ENCODE data around the gene AGBL1.

The AGBL1 gene

DNA sequence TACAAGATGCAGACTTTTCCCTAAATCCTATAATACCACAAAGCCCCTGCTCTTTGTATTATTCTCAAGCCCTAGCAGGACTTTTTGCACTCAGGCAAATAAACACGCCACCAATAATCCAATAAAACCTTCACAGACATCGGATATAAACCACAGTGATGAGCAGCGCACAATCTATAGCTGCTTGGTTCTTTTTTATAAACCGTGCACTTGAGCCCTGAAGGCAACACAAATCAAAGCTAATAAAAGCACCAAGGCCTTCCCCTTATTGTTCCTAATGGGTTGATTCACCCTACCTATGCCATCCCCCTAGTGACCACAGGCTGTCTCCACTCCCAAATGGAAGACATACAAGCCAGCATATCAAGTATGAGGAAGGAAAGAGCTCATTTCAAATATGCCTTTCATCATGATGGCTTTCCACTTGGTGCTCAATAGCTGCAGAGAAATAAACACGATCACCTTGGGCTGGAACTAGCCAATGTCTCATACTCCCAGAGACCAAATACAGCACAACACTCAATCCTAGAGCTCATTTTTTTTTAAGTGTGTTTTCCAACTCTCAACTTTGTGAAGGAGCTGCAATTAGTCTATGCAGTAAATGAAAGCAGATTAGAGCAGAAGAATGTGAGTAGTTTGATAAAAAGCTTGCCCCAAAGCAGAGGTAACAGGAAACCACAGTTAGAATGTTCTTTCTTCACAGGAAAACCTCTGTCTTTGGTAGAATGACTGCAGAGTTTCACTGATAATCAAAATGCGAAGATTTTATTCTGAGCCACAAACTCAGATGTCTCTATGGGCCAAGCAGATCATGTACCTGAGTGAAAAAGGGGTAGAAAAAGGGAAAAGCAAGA is 573.9 kb downstream of the AGBL1 start:
- no peak for DNase-seq (ENCODE audit: low read depth)
- TF ChIP-seq, protein P1, sequence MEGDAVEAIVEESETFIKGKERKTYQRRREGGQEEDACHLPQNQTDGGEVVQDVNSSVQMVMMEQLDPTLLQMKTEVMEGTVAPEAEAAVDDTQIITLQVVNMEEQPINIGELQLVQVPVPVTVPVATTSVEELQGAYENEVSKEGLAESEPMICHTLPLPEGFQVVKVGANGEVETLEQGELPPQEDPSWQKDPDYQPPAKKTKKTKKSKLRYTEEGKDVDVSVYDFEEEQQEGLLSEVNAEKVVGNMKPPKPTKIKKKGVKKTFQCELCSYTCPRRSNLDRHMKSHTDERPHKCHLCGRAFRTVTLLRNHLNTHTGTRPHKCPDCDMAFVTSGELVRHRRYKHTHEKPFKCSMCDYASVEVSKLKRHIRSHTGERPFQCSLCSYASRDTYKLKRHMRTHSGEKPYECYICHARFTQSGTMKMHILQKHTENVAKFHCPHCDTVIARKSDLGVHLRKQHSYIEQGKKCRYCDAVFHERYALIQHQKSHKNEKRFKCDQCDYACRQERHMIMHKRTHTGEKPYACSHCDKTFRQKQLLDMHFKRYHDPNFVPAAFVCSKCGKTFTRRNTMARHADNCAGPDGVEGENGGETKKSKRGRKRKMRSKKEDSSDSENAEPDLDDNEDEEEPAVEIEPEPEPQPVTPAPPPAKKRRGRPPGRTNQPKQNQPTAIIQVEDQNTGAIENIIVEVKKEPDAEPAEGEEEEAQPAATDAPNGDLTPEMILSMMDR (IDR thresholded peaks at IDR 0.05; ENCODE audit: control insufficient read depth, insufficient read depth, low read depth, low read length, missing control alignments) = no peak
- no peak overlapping the region for H3K4me3 ChIP-seq (ENCODE audit: control insufficient read depth, low read depth, low read length)

DNA sequence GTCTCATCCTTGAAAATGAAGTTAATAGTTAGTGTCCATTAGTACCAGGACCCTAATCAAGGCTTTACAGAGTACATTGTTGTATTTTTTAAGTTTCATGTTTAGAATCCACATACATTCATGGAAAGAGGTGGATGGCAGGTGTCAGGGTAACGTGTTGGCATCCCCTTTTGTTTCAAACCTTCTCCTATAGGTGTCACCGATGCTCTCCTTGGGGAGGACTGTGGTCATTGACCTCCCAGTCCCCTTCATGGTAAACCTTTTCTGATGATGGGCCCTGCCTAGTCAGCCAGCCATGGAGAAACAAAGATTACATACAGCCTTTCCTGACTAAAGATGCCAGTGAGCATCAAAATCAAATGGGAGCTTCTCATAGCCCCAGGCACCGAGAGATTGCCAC is 574.8 kb downstream of the AGBL1 start:
- no peak overlapping the region for H3K4me3 ChIP-seq (ENCODE audit: control insufficient read depth, low read depth, low read length)
- TF ChIP-seq, protein P1 (IDR thresholded peaks at IDR 0.05; ENCODE audit: control insufficient read depth, insufficient read depth, low read depth, low read length, missing control alignments) = no peak
- DNase-seq (ENCODE audit: low read depth) = no peak

DNA sequence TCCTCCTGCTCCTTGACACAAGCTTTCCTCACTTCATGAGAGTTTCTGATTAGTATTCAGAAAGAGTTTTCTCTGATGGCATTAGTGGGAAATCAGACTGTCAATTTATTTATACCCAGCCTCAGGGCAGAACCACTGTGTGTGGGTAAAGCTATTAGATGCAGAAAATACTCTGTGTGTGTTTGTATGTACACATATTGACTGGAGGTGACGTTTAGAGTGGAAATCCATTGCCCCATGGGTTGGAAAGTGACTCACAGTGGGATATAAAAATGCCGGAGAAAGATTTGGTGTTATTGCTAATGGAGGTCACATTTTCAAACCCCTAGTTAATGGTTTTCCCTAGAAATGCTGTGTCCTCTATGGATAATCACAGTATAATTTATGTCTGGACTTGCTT is 577.6 kb downstream of the AGBL1 start:
- H3K4me3 ChIP-seq (ENCODE audit: control insufficient read depth, low read depth, low read length) = no peak overlapping the region
- TF ChIP-seq, protein P1 (IDR thresholded peaks at IDR 0.05; ENCODE audit: control insufficient read depth, insufficient read depth, low read depth, low read length, missing control alignments) = no peak
- no peak for DNase-seq (ENCODE audit: low read depth)

DNA sequence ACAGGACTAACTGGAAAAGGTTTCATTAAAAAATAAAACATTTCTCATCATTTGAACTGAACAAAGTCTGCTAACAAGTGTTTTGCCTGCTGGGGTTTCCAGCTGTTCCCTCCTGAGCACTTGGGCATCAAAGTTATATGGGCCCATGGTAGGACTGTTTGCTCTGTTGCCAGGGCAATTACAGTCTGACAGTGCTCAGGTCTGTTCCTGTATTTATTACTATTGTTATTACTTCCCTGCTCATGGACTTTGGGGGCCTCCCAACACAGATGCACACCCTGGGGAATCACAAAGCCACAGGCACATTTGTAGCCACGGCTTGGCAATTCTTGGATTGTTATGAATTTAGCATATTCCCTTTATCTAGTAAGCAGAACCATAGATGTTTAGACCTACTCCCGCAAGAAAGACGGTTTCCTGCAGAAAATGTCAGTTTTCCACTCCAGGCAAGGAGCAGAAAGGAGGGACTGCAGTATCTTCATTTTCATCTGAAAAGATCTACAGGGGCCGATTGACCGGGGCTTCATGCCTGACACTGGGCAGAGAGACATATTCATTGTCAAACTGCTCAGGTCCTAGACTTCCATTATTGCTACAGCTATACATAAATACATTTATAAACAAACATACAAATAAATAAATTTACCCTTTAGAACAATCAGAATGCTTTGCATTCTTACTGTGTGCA is 580.2 kb downstream of the AGBL1 start:
- H3K4me3 ChIP-seq (ENCODE audit: control insufficient read depth, low read depth, low read length) = no peak overlapping the region
- TF ChIP-seq, protein P1 (IDR thresholded peaks at IDR 0.05; ENCODE audit: control insufficient read depth, insufficient read depth, low read depth, low read length, missing control alignments) = no peak
- DNase-seq (ENCODE audit: low read depth) = no peak

DNA sequence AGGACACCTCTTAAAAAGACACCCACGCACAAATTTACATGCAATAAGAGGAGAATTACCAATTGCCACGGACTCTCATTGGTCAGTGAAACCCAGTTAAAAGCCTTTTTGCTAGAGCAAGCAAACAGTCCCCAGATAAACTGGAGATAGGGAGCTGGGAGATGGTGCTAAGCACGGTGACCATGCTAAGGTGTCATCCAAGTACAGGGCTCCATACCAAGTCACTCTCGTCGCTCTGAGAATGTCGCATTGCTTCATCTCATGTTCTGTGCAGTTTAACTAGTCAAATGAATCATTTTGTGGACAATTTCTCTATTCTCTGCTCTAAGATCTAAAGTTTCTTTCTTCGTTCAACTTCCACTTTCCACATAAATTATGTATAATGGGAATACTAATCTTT is 581.9 kb downstream of the AGBL1 start:
- H3K4me3 ChIP-seq (ENCODE audit: control insufficient read depth, low read depth, low read length) = no peak overlapping the region
- DNase-seq (ENCODE audit: low read depth) = no peak
- TF ChIP-seq, protein P1 (IDR thresholded peaks at IDR 0.05; ENCODE audit: control insufficient read depth, insufficient read depth, low read depth, low read length, missing control alignments) = no peak

DNA sequence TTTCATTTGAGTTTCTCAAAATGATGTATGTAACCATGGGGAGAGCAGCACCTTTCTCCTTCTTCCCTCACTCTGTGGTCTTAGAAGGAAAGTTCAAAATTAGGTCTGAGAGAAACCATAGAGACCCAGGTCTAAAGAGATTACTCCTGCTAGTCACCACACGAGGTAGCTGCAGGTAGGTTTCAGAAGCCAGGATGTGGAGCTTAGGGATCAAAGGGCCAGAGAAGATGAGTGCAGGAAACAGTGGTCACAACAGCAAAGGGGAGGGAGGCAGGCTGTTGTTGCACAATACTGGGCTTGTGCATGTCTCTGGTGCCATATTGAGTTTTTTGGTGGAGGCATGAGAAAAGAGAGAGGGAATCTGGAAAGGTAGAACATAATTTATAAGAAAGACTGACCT is 583.6 kb downstream of the AGBL1 start:
- H3K4me3 ChIP-seq (ENCODE audit: control insufficient read depth, low read depth, low read length) = no peak overlapping the region
- no peak for DNase-seq (ENCODE audit: low read depth)
- TF ChIP-seq, protein P1 (IDR thresholded peaks at IDR 0.05; ENCODE audit: control insufficient read depth, insufficient read depth, low read depth, low read length, missing control alignments) = no peak

Measured in AG09309 (cell line).